Mesothelial cell of epicardium (in vitro differentiated cells): ENCODE results near the gene LRMDA. TPM values are rescaled to one million over a fixed set of nuclear protein-coding genes. Genes with fewer than 3 reads are reported as not detected.

ENCODE experiments used
- DNase-seq, 2 experiments: peaks; one replicate each; pipeline ENCODE4 v3.0.0; 2021; ENCODE audit warnings: low spot score in 2 of 2; ENCODE audit not compliant: unreplicated experiment in 2 of 2
- H3K27ac Mint-ChIP-seq: 2 replicates; pipeline ENCODE4 v1.8.0; 2021; ENCODE audit warnings: mixed read lengths
- H3K27me3 Mint-ChIP-seq: 2 replicates; pipeline ENCODE4 v1.8.0; 2021; ENCODE audit warnings: low read depth, mixed read lengths
- H3K36me3 Mint-ChIP-seq: 2 replicates; pipeline ENCODE4 v1.8.0; 2021; ENCODE audit warnings: mixed read lengths
- H3K4me1 Mint-ChIP-seq: 2 replicates; pipeline ENCODE4 v1.8.0; 2021; ENCODE audit warnings: mixed read lengths
- H3K4me3 Mint-ChIP-seq: 2 replicates; pipeline ENCODE4 v1.8.0; 2021; ENCODE audit warnings: mild to moderate bottlenecking, moderate library complexity, mixed read lengths
- H3K9me3 Mint-ChIP-seq: 2 replicates; pipeline ENCODE4 v1.8.0; 2021; ENCODE audit warnings: mixed read lengths
- CTCF ChIP-seq: fragments of 200-600 bp; sonication (generic); IDR thresholded peaks from one replicate; pipeline ENCODE4 v1.5.0; 2021; ENCODE audit warnings: antibody characterized with exemption; ENCODE audit not compliant: unreplicated experiment
- total RNA-seq: library from RNA; stranded (reverse); gene quantifications from 3 replicates; pipeline ENCODE4 v1.2.1, GENCODE V29; 2021

The LRMDA gene
- total RNA-seq, 1 donor from 2014 or later = 2.0 TPM

- no peak overlapping the region for H3K27ac Mint-ChIP-seq
- TF ChIP-seq CTCF = no peak
- peaks cover 4% of the 10 kb centered on the region for H3K27me3 Mint-ChIP-seq
- peaks cover 9% of the 10 kb centered on the region for H3K9me3 Mint-ChIP-seq
- no peaks in the 10 kb centered on the region for H3K36me3 Mint-ChIP-seq
- H3K4me3 Mint-ChIP-seq = no peak overlapping the region
- peaks cover under 1% of the 10 kb centered on the region for H3K4me1 Mint-ChIP-seq
- DNase-seq = no peak
Measured at GRCh38 chr10:76459016-76459730, 1027.7 kb downstream of the LRMDA start.

- no peak overlapping the region for H3K4me3 Mint-ChIP-seq
- H3K27ac Mint-ChIP-seq = no peak overlapping the region
- H3K4me1 Mint-ChIP-seq = no peaks in the 10 kb centered on the region
- H3K9me3 Mint-ChIP-seq = peaks cover 9% of the 10 kb centered on the region
- H3K27me3 Mint-ChIP-seq = peaks cover 8% of the 10 kb centered on the region
- TF ChIP-seq CTCF = no peak
- H3K36me3 Mint-ChIP-seq = no peaks in the 10 kb centered on the region
- no peak for DNase-seq
Measured at GRCh38 chr10:76461024-76461423, 1029.6 kb downstream of the LRMDA start.

- Mint-ChIP-seq H3K27me3 (peaks cover 8% of the 10 kb centered on the region), H3K4me1 (no peaks in the 10 kb centered on the region), H3K4me3 (no peak overlapping the region), H3K27ac (no peak overlapping the region), H3K36me3 (no peaks in the 10 kb centered on the region), H3K9me3 (no peaks in the 10 kb centered on the region)
- DNase-seq = no peak
- no peak for TF ChIP-seq CTCF
Measured at GRCh38 chr10:76463111-76463510, 1031.7 kb downstream of the LRMDA start.

- no peak overlapping the region for H3K4me3 Mint-ChIP-seq
- DNase-seq = no peak
- H3K9me3 Mint-ChIP-seq = peaks cover 4% of the 10 kb centered on the region
- TF ChIP-seq CTCF = no peak
- no peaks in the 10 kb centered on the region for H3K36me3 Mint-ChIP-seq
- H3K27ac Mint-ChIP-seq = no peak overlapping the region
- peaks cover 8% of the 10 kb centered on the region for H3K27me3 Mint-ChIP-seq
- no peaks in the 10 kb centered on the region for H3K4me1 Mint-ChIP-seq
Measured at GRCh38 chr10:76466836-76467503, 1035.5 kb downstream of the LRMDA start.

GRCh38 chr10:76469675-76470074, 1038.3 kb downstream of the LRMDA start:
- Mint-ChIP-seq H3K4me3 (no peak overlapping the region), H3K4me1 (no peaks in the 10 kb centered on the region), H3K27me3 (peaks cover 6% of the 10 kb centered on the region), H3K36me3 (no peaks in the 10 kb centered on the region), H3K9me3 (peaks cover 17% of the 10 kb centered on the region), H3K27ac (no peak overlapping the region)
- no peak for DNase-seq
- no peak for TF ChIP-seq CTCF
